ENCODE results near the gene POU2AF3.
A peak's percentile ranks its signal among the peaks of the same experiment; 100 is the strongest.

POU2AF3 gene

GRCh38 chr11:111329306-111330204 lies 31.2 kb downstream of the POU2AF3 start:
- ATAC-seq = no peak

GRCh38 chr11:111330234-111330893 lies 32.0 kb downstream of the POU2AF3 start:
- peak in 1 of 2 donors; percentile 17 for ATAC-seq

- no peak for ATAC-seq
Measured at GRCh38 chr11:111331711-111332479, 33.5 kb downstream of the POU2AF3 start.

- no peak for ATAC-seq
Measured at GRCh38 chr11:111334532-111335502, 36.5 kb downstream of the POU2AF3 start.

GRCh38 chr11:111335549-111335948 lies 37.2 kb downstream of the POU2AF3 start:
- ATAC-seq = no peak

- no peak for ATAC-seq
Measured at GRCh38 chr11:111336062-111336461, 37.7 kb downstream of the POU2AF3 start.

GRCh38 chr11:111336582-111337256 lies 38.4 kb downstream of the POU2AF3 start:
- no peak for ATAC-seq

GRCh38 chr11:111339758-111340388 lies 41.5 kb downstream of the POU2AF3 start:
- ATAC-seq = no peak

- no peak for ATAC-seq
Measured at GRCh38 chr11:111342329-111342728, 44.0 kb downstream of the POU2AF3 start.

- no peak for ATAC-seq
Measured at GRCh38 chr11:111344032-111344431, 45.7 kb downstream of the POU2AF3 start.

GRCh38 chr11:111347002-111347722 lies 48.8 kb downstream of the POU2AF3 start:
- ATAC-seq = no peak

- no peak for ATAC-seq
Measured at GRCh38 chr11:111347723-111348115, 49.4 kb downstream of the POU2AF3 start.

GRCh38 chr11:111348147-111348546 lies 49.8 kb downstream of the POU2AF3 start:
- ATAC-seq = no peak

GRCh38 chr11:111349191-111349695 lies 50.9 kb downstream of the POU2AF3 start:
- ATAC-seq = no peak

GRCh38 chr11:111350811-111351210 lies 52.5 kb downstream of the POU2AF3 start:
- no peak for ATAC-seq

- ATAC-seq = no peak
Measured at GRCh38 chr11:111351374-111352055, 53.2 kb downstream of the POU2AF3 start.

GRCh38 chr11:111352231-111352746 lies 53.9 kb downstream of the POU2AF3 start:
- ATAC-seq = no peak

- no peak for ATAC-seq
Measured at GRCh38 chr11:111352935-111353710, 54.8 kb downstream of the POU2AF3 start.
